ENCODE measurements around the gene PRDM1.
A peak's percentile ranks its signal among the peaks of the same experiment; 100 is the strongest.

Gene PRDM1

GRCh38 chr6:106101466-106101865 lies 15.3 kb downstream of the PRDM1 start:
- H3K4me3 ChIP-seq (ENCODE audit: low read depth, low read length), result no peak overlapping the region
- TF ChIP-seq CTCF (conservative IDR thresholded peaks at IDR 0.05; ENCODE audit: low read depth, low read length), result no peak
- no peak for DNase-seq (ENCODE audit: low read depth)

- H3K4me3 ChIP-seq (ENCODE audit: low read depth, low read length), result no peak overlapping the region
- no peak for DNase-seq (ENCODE audit: low read depth)
- TF ChIP-seq CTCF (conservative IDR thresholded peaks at IDR 0.05; ENCODE audit: low read depth, low read length), result no peak
These were observed 15.9 kb downstream of the PRDM1 start for GRCh38 chr6:106102034-106102433.

- TF ChIP-seq CTCF (conservative IDR thresholded peaks at IDR 0.05; ENCODE audit: low read depth, low read length), result no peak
- peak overlapping the region; percentile 17 for H3K4me3 ChIP-seq (ENCODE audit: low read depth, low read length)
These were observed 17.0 kb downstream of the PRDM1 start for GRCh38 chr6:106102967-106103727.

GRCh38 chr6:106103728-106104109 lies 17.6 kb downstream of the PRDM1 start:
- no peak for DNase-seq (ENCODE audit: low read depth)
- H3K4me3 ChIP-seq (ENCODE audit: low read depth, low read length), result no peak overlapping the region
- TF ChIP-seq CTCF (conservative IDR thresholded peaks at IDR 0.05; ENCODE audit: low read depth, low read length), result no peak

More at GRCh38 chr6:106102967-106103727, 17.0 kb downstream of the PRDM1 start:
- no peak for DNase-seq (ENCODE audit: low read depth)

GRCh38 chr6:106104476-106104875 lies 18.3 kb downstream of the PRDM1 start:
- TF ChIP-seq CTCF (conservative IDR thresholded peaks at IDR 0.05; ENCODE audit: low read depth, low read length), result no peak
- no peak overlapping the region for H3K4me3 ChIP-seq (ENCODE audit: low read depth, low read length)
- no peak for DNase-seq (ENCODE audit: low read depth)

GRCh38 chr6:106104941-106105340 lies 18.8 kb downstream of the PRDM1 start:
- no peak for TF ChIP-seq CTCF (conservative IDR thresholded peaks at IDR 0.05; ENCODE audit: low read depth, low read length)
- no peak overlapping the region for H3K4me3 ChIP-seq (ENCODE audit: low read depth, low read length)

GRCh38 chr6:106105493-106105892 lies 19.4 kb downstream of the PRDM1 start:
- no peak overlapping the region for H3K4me3 ChIP-seq (ENCODE audit: low read depth, low read length)
- no peak for TF ChIP-seq CTCF (conservative IDR thresholded peaks at IDR 0.05; ENCODE audit: low read depth, low read length)
- no peak for DNase-seq (ENCODE audit: low read depth)

More at GRCh38 chr6:106104941-106105340, 18.8 kb downstream of the PRDM1 start:
- no peak for DNase-seq (ENCODE audit: low read depth)
